Central memory CD4-positive, alpha-beta T cell (primary cell): ENCODE results near the gene MDGA2.

Experiments used
- DNase-seq: peaks from one replicate; pipeline ENCODE4 v3.0.0; 2022

MDGA2 gene

DNA sequence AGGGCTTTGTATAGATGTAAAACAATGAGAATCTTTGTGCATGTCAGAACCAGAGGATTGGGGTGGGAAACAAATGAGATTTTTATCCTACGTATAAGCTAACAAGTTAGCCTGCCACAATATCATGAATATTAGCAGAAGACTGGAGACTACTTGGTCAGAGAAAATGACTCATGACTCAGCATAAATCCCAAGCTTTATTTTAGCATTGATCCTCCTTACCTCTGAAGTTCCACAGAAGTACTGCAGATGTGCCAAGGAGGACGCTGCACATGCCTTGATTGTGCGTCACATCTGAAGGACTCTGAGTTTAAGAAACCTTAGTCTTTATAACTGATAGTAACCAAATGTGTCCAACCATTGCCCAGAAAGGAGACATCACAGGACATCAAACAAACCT, 789.8 kb downstream of the MDGA2 start:
- no peak for DNase-seq

- no peak for DNase-seq
Observed at GRCh38 chr14:46861753-46862152, 813.7 kb downstream of the MDGA2 start.

- no peak for DNase-seq
Observed at GRCh38 chr14:46840944-46841720, 834.3 kb downstream of the MDGA2 start.

DNA sequence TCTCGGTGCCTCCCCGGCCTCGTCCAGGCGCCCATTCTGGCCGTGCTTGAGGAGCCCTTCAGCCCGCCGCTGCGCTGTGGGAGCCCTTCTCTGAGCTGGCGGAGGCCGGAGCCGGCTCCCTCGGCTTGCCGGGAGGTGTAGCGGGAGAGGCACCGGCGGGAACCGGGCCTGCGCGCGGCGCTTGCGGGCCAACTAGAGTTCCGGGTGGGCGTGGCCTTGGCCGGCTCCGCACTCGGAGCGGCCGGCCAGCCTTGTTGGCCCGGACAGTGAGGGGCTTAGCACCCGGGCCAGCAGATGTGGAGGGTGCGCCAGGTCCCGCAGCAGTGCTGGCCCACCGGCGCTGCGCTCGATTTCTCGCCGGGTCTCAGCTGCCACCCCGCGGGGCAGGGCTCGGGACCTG, 855.1 kb downstream of the MDGA2 start:
- no peak for DNase-seq

GRCh38 chr14:46819117-46819516, 856.3 kb downstream of the MDGA2 start:
- DNase-seq: no peak

- no peak for DNase-seq
Observed at GRCh38 chr14:46818147-46818546, 857.3 kb downstream of the MDGA2 start.

DNA sequence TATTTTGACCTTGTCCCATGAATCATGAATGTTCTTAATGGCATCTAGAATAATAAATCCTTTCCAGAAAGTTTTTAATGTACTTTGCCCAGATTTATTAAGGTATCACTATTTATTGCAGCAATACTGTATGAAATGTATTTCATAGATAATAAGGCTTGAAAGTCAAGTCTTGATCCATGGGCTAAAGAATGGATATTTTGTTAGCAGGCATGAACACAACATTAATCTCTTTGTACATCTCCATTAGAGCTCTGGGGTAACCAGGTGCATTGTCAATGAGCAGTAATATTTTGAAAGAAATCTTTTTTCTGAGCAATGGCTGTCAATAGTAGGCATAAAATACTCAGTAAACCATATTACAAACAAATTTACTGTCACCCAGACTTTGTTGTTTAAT, 882.3 kb downstream of the MDGA2 start:
- no peak for DNase-seq
